Measurements from ENCODE around the gene WNT5A. TPM values are rescaled to one million over a fixed set of nuclear protein-coding genes. Genes with fewer than 3 reads are reported as not detected.

WNT5A gene
- total RNA-seq, 1 donor = 1,763 TPM

DNA sequence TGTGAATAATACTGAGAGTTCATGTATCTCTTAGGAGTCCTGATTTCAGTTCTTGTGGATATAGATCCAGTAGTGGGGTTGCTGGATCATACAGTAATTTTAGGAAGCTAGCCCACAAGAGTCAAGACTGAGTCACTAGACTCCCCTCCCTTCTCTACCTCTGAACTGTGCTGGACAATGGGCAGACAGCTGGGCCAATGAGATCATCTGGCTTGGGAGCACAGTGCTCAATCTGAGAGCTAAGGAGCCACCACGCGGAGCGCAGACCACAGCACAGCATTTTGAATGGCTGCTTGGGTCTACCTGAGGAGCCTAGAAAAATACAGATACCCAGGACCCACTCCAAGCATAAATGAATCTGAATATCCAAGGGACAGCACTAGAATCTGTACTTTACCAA, 32.5 kb downstream of the WNT5A start:
- DNase-seq (ENCODE audit: low read depth) = no peak
- H3K4me3 ChIP-seq (ENCODE audit: low read depth, low read length) = no peak overlapping the region
- TF ChIP-seq, protein P1, sequence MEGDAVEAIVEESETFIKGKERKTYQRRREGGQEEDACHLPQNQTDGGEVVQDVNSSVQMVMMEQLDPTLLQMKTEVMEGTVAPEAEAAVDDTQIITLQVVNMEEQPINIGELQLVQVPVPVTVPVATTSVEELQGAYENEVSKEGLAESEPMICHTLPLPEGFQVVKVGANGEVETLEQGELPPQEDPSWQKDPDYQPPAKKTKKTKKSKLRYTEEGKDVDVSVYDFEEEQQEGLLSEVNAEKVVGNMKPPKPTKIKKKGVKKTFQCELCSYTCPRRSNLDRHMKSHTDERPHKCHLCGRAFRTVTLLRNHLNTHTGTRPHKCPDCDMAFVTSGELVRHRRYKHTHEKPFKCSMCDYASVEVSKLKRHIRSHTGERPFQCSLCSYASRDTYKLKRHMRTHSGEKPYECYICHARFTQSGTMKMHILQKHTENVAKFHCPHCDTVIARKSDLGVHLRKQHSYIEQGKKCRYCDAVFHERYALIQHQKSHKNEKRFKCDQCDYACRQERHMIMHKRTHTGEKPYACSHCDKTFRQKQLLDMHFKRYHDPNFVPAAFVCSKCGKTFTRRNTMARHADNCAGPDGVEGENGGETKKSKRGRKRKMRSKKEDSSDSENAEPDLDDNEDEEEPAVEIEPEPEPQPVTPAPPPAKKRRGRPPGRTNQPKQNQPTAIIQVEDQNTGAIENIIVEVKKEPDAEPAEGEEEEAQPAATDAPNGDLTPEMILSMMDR (IDR thresholded peaks at IDR 0.05; ENCODE audit: insufficient read depth, low read depth, low read length) = no peak

DNA sequence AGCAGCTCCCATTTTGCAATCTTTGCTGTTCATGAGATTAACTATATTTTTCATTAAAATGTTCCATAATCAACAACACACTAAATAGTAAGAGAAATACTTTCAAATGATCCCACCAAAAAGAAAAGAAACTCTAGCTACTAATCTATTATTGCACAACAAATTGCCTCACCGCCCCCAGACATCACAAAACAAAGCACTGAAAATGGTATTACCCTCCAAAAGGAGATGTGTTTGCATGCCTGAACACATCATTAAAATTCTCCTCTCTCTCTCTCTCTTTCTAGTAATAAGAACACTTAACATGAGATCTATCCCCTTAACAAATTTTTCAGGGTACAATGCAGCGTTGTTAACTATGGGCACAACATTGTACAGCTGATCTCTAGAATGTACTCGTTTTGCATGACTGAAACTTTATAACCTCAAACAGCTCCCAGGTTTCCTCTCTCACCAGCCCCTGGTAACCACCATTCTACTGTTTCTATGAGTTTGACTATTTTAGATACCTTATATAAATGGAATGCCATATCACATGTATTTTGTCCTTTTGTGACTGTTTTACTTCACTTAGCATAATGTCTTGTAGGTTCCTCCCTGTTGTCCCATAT, 33.1 kb downstream of the WNT5A start:
- DNase-seq (ENCODE audit: low read depth) = no peak
- H3K4me3 ChIP-seq (ENCODE audit: low read depth, low read length) = no peak overlapping the region

DNA sequence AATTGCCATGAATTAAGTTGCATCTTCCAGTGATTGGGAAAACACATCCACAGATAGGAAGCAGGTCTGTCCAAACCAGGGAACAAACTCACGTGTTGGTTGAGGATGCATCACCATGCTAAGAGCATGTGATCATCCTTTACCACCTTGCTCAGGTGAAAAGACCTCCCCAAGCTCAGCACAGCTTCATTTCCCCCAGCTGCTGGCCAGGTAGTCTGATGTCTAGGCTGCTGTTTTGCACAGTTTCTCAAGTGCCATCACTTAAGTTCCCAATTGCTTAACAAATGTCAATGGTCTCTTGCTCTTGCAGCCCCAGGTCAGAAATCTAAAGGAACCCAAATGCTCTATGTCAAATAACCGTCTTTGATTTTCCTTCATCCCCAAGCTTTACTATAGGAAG, 34.2 kb downstream of the WNT5A start:
- no peak overlapping the region for H3K4me3 ChIP-seq (ENCODE audit: low read depth, low read length)
- no peak for DNase-seq (ENCODE audit: low read depth)
- TF ChIP-seq, protein P1 (IDR thresholded peaks at IDR 0.05; ENCODE audit: insufficient read depth, low read depth, low read length) = no peak

More for the DNA sequence above, 33.1 kb downstream of the WNT5A start:
- TF ChIP-seq, protein P1 (IDR thresholded peaks at IDR 0.05; ENCODE audit: insufficient read depth, low read depth, low read length) = no peak

DNA sequence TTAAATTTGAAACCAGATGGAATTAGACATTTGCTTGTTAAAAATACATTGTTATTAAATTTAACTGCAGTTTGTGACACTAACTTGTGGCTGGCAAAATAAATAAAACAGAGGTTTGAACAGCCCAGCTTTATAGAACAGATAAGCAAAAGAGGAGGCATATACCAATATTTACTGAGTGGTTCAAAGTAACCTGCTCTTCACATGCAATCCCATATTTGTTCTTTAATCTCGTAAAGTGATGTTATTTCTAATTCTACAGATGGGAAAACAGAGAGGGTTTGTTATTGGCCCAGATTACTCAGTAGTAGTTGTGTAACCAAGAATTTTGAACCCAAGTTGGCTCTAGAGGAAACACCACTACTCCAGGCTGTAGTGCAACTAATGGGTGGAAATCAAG, 37.6 kb downstream of the WNT5A start:
- TF ChIP-seq, protein P1 (IDR thresholded peaks at IDR 0.05; ENCODE audit: insufficient read depth, low read depth, low read length) = no peak
- DNase-seq (ENCODE audit: low read depth) = no peak
- H3K4me3 ChIP-seq (ENCODE audit: low read depth, low read length) = no peak overlapping the region

DNA sequence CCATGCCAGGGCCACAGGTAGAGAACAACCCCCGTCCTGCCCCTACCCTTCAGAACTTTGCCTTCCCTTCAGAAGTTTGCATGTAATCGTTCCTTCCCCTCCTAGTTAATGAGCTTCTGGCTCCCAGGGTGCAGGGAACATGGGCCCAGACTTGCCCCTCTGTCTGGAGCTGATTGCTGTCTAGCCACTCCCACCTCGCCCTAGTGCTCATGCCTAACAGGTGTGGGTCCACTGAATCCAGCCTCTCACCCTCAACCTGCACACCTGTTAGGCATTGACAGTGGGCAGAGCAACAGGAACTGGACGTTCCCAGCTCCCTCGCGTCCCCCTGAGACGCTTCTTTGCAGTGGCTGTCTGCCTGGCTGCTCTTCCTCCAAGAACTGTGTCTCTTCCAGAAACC, 40.3 kb downstream of the WNT5A start:
- TF ChIP-seq, protein P1 (IDR thresholded peaks at IDR 0.05; ENCODE audit: insufficient read depth, low read depth, low read length) = no peak
- H3K4me3 ChIP-seq (ENCODE audit: low read depth, low read length) = no peak overlapping the region
- no peak for DNase-seq (ENCODE audit: low read depth)

DNA sequence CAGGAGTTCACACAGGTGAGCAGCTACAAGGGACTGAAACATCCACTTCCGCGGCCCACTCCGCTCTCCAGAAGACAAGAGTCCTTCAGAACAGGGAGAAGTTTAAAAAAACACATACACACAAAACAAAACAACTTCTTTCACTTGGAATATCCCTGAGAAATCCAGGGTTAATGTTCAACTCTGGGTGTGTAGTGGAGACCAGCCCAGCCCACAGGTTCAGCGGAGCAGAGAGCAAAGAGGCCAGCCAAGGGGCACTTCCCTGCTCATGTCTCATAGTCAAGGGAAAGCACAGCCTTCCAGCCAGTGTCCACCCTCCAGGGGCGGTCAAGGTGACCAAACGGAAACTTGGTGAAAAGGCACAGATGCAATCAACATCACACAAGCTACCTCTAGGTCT, 41.6 kb downstream of the WNT5A start:
- TF ChIP-seq, protein P1 (IDR thresholded peaks at IDR 0.05; ENCODE audit: insufficient read depth, low read depth, low read length) = no peak
- no peak for DNase-seq (ENCODE audit: low read depth)
- no peak overlapping the region for H3K4me3 ChIP-seq (ENCODE audit: low read depth, low read length)

DNA sequence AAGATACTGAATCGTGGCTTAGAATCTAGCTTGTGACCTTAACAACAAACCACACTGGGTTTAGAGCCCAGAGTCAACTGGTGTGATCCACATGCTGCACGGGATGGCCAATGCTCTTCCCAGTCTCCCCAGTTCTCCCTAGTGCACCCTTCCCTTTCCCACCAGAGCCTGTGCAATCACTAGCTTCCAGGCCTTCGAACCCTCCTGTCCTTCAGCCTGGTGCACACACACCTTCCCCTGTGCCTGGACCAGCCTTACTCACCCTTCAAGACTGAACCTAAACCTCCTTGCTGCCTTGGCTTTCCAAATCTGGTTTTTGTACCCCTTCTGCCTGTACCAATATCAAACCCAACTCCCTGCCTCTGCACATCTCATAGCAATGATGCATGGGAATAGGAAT, 43.8 kb downstream of the WNT5A start:
- no peak for DNase-seq (ENCODE audit: low read depth)
- TF ChIP-seq, protein P1 (IDR thresholded peaks at IDR 0.05; ENCODE audit: insufficient read depth, low read depth, low read length) = no peak
- H3K4me3 ChIP-seq (ENCODE audit: low read depth, low read length) = no peak overlapping the region

All from fibroblast of villous mesenchyme (primary cell).